ENCODE data around the gene MNAT1. TPM values are rescaled to one million over a fixed set of nuclear protein-coding genes. Genes with fewer than 3 reads are reported as not detected.

The MNAT1 gene
- total RNA-seq, 1 experiment from 2014 or later, result 95.7 TPM

DNA sequence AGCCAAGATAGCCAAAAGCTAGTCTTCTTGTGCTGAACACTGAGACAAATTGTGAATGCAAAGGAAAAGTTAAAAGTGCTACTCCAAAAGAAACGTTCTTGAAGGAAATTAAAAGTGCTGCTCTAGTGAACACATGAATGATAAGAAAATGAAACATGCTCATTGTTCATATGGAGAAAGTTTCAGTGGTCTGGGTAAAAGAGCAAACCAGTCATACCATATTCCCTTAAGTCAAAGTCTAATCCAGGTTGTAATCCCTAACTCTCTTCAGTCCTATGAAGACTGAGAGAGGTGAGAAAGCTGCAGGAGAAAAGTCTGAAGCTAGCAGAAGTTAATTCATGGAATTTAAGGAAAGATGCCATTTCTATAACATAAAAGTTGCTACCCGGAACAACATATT, 121.5 kb downstream of the MNAT1 start:
- no peaks in the 10 kb centered on the region for H3K9me3 ChIP-seq (ENCODE audit: low read length)
- no peaks in the 10 kb centered on the region for H3F3A ChIP-seq (ENCODE audit: low read length, unreplicated experiment)
- no peak overlapping the region for H3K9ac ChIP-seq (ENCODE audit: low read length)
- H3K4me1 ChIP-seq (ENCODE audit: insufficient read depth, low read length), result no peaks in the 10 kb centered on the region
- no peaks in the 10 kb centered on the region for H3K79me2 ChIP-seq (ENCODE audit: low read length)
- no peaks in the 10 kb centered on the region for H4K20me1 ChIP-seq (ENCODE audit: low read length)
- ChIA-PET POLR2A (ENCODE audit: unreplicated experiment) (no interaction called here), CTCF (no interaction called here)
- no peak overlapping the region for H3K4me3 ChIP-seq (ENCODE audit: low read length)
- no peaks in the 10 kb centered on the region for H3K9me2 ChIP-seq (replicated peaks; ENCODE audit: low read length)
- H3K27me3 ChIP-seq (ENCODE audit: low read length), result no peaks in the 10 kb centered on the region
- intact Hi-C loops (cut with micrococcal nuclease), result no loop called here
- ATAC-seq (no peak), DNase-seq (no peak)
- BruUV-seq (replicated peaks), result no TSS peak
- H3K36me3 ChIP-seq (ENCODE audit: low read depth, low read length), result no peaks in the 10 kb centered on the region; the same call in 1 of the 2 replicates
- H2AFZ ChIP-seq (ENCODE audit: low read length), result no peak overlapping the region
- TF ChIP-seq EZH2phosphoT487 (IDR thresholded peaks at IDR 0.05; ENCODE audit: borderline replicate concordance, low read length) (no peak), EZH2 (IDR thresholded peaks at IDR 0.05; ENCODE audit: low read length, unreplicated experiment) (no peak), CTCF (conservative IDR thresholded peaks at IDR 0.05; ENCODE audit: low read depth, low read length) (no peak)
- H3K4me2 ChIP-seq (ENCODE audit: low read length), result no peak overlapping the region
- no peak overlapping the region for H3K27ac ChIP-seq (ENCODE audit: low read length)

DNA sequence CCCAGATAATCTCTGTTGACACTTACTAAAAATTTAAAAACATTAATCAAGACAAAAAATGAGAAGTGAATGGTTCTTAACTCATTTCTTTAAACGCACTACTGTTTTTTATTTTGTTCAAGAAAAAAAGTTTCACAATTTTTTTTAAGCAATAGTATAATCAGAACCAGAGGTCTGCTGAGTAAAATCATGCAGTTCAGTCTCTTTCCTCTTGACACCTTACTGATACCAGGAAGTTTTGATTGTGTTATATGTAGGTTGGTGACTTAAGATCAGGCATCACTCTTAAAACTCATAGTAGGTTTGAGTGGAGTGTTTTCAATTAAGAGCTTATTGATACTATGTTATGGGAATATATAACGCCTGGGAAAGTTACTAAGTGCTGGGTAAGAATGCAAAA, 125.0 kb downstream of the MNAT1 start:
- H3K4me2 ChIP-seq (ENCODE audit: low read length), result no peak overlapping the region
- BruUV-seq (replicated peaks), result no TSS peak
- POLR2A ChIA-PET (ENCODE audit: unreplicated experiment), result interaction anchor here (0.5 kb wide), 1 partner anchor 208 kb away, joined by 4 read pairs; no protein-coding TSS in a partner anchor
- H2AFZ ChIP-seq (ENCODE audit: low read length), result no peak overlapping the region
- no peaks in the 10 kb centered on the region for H3K9me2 ChIP-seq (replicated peaks; ENCODE audit: low read length)
- ATAC-seq, result no peak
- 0 out of 2 replicates have a peak, but pooled peaks cover 6% of the 10 kb centered on the region for H3K79me2 ChIP-seq (ENCODE audit: low read length)
- CTCF ChIA-PET, result no interaction called here
- no peaks in the 10 kb centered on the region for H4K20me1 ChIP-seq (ENCODE audit: low read length)
- no peak overlapping the region for H3K4me3 ChIP-seq (ENCODE audit: low read length)
- H3K27me3 ChIP-seq (ENCODE audit: low read length), result no peaks in the 10 kb centered on the region
- no peak overlapping the region for H3K9ac ChIP-seq (ENCODE audit: low read length)
- TF ChIP-seq EZH2phosphoT487 (IDR thresholded peaks at IDR 0.05; ENCODE audit: borderline replicate concordance, low read length), result no peak
- no peak for TF ChIP-seq EZH2 (IDR thresholded peaks at IDR 0.05; ENCODE audit: low read length, unreplicated experiment)
- no peak for TF ChIP-seq CTCF (conservative IDR thresholded peaks at IDR 0.05; ENCODE audit: low read depth, low read length)
- no peaks in the 10 kb centered on the region for H3K9me3 ChIP-seq (ENCODE audit: low read length)
- no peaks in the 10 kb centered on the region for H3F3A ChIP-seq (ENCODE audit: low read length, unreplicated experiment)
- H3K36me3 ChIP-seq (ENCODE audit: low read depth, low read length), result no peaks in the 10 kb centered on the region
- no peak overlapping the region for H3K27ac ChIP-seq (ENCODE audit: low read length)
- intact Hi-C loops (cut with micrococcal nuclease), result no loop called here
- no peak for DNase-seq
- H3K4me1 ChIP-seq (ENCODE audit: insufficient read depth, low read length), result peaks cover 15% of the 10 kb centered on the region

GRCh38 chr14:60861545-60862140, 127.1 kb downstream of the MNAT1 start:
- Histone ChIP-seq H3K36me3 (ENCODE audit: low read depth, low read length) (no peaks in the 10 kb centered on the region), H3K9ac (ENCODE audit: low read length) (no peak overlapping the region), H3K4me2 (ENCODE audit: low read length) (peak overlapping the region; percentile 17), H3K4me1 (ENCODE audit: insufficient read depth, low read length) (peaks cover 15% of the 10 kb centered on the region), H3K4me3 (ENCODE audit: low read length) (no peak overlapping the region), H4K20me1 (ENCODE audit: low read length) (no peaks in the 10 kb centered on the region), H3K9me3 (ENCODE audit: low read length) (no peaks in the 10 kb centered on the region), H2AFZ (ENCODE audit: low read length) (no peak overlapping the region), H3K79me2 (ENCODE audit: low read length) (0 out of 2 replicates have a peak, but pooled peaks cover 6% of the 10 kb centered on the region), H3K27ac (ENCODE audit: low read length) (no peak overlapping the region), H3K27me3 (ENCODE audit: low read length) (no peaks in the 10 kb centered on the region), H3F3A (ENCODE audit: low read length, unreplicated experiment) (no peaks in the 10 kb centered on the region), H3K9me2 (replicated peaks; ENCODE audit: low read length) (no peaks in the 10 kb centered on the region)
- DNase-seq (no peak), ATAC-seq (no peak; the same call in 1 of the 2 replicates)
- intact Hi-C loops (cut with micrococcal nuclease), result loop anchor here (5.0 kb wide), 4 partner anchors 104 to 336 kb away; partner anchors contain the start of gene SIX4
- POLR2A ChIA-PET (ENCODE audit: unreplicated experiment), result interaction anchor here (0.6 kb wide), 1 partner anchor 11 kb away, joined by 3 read pairs; no protein-coding TSS in a partner anchor
- TF ChIP-seq CTCF (conservative IDR thresholded peaks at IDR 0.05; ENCODE audit: low read depth, low read length) (no peak), EZH2 (IDR thresholded peaks at IDR 0.05; ENCODE audit: low read length, unreplicated experiment) (no peak), EZH2phosphoT487 (IDR thresholded peaks at IDR 0.05; ENCODE audit: borderline replicate concordance, low read length) (no peak)
- CTCF ChIA-PET, result no interaction called here
- BruUV-seq (replicated peaks), result no TSS peak

All from PC-3 (cell line).